HG03442 (cell line): ENCODE results near the gene OSCP1.

Experiments
- ATAC-seq: cut with Tn5 transposase; IDR thresholded peaks from one replicate; pipeline ENCODE4 v1.9.1; 2021; ENCODE audit warnings: mild to moderate bottlenecking, moderate library complexity; ENCODE audit not compliant: unreplicated experiment

The OSCP1 gene

GRCh38 chr1:36450919-36451305 lies 661 bp upstream of the OSCP1 start:
- no peak for ATAC-seq

- ATAC-seq, result no peak
These were observed 1.7 kb downstream of the OSCP1 start for GRCh38 chr1:36448530-36449056.

DNA sequence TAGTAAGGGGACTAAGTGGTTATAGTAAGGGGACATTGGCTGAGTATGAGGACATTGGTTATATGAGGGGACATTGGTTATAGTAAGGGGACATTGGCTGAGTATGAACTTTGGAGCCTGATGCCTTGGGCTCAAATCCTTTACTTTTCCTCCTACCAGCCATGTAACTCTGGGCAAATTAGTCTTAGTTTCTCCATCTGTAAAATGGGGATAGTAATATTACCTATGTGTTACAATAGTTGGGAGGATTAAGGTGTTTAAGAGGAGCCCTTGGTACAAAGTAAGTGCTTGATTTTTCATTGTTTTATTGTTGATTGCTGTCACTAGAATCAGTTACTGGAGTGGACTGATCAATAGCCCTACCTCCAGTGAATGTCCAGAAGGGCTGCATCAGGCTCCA lies 2.8 kb downstream of the OSCP1 start:
- ATAC-seq, result no peak

DNA sequence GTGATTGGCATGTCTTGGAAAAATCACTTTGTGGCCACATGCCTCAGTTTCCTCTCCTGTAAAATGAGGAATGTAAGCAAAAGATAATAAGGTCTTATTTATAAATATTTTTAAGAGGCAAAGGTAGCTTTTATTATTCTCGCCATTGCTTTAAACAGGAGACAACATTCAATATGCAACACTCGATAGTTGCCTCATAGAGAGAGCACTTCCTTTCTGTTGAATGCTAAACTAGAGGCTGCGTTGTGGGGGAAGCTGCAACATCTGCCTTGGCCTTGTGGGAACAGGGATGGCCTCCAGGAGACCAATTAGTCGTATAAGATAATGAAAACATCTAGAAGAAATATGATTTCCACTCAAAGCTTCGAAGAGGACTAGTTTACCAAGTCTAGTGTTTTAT lies 3.5 kb downstream of the OSCP1 start:
- ATAC-seq, result no peak

DNA sequence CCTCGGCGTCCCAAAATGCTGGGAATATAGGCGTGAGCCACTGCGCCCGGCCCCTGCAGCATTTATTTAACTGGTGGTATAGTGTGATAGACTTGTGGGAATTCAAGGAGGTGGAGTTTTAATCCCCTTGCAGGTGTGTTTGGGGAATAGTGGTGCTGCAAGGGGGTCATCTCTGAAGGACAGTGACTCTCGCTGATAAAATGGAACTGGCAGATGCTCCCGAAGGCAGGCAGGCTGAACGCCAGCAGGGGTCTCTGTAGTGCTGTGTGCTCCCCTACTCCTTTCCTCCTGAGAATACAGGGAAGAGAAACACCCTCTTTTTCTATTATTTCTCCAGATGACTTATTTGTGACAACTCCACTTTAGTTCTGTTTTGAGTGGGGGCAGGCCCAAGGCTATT lies 4.0 kb downstream of the OSCP1 start:
- ATAC-seq, result no peak

DNA sequence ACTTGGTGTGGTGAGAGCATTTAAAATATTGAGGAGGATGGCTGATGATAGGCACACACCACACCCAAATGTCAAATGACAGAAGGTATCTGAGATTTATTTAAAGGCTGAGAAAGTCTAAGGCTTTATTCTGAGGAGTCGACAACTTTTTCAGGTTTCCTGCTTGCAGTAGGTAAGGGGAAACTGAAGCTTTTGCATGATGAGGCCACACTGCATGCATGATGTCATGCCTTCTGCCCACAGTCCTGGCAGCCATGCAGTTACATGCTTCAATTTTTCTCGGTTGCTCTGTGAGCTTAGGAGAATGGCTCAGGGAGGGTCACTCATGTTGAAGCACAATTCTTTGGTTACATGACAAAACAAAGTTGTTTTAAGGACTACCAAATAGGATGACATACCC lies 7.0 kb downstream of the OSCP1 start:
- ATAC-seq, result no peak

DNA sequence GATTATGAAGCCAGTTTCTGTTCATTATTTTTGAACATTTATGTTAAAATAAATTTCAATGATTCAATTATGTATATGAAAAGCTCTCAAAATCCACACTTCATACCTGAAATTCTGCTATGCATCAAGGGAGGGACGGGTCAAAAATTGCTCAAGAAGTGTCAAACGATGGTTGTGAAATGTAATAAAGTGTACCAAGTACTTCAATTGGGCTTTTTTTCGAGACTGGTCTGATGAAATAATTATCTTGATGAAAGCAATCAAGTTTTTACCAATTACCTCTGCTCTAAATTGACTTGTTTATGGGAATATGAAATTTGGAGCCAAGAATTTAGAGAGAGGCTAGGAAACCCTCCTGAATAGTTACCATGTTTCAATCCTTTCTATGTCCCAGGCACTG lies 7.9 kb downstream of the OSCP1 start:
- ATAC-seq, result no peak

GRCh38 chr1:36440646-36441045 lies 9.6 kb downstream of the OSCP1 start:
- ATAC-seq, result no peak

DNA sequence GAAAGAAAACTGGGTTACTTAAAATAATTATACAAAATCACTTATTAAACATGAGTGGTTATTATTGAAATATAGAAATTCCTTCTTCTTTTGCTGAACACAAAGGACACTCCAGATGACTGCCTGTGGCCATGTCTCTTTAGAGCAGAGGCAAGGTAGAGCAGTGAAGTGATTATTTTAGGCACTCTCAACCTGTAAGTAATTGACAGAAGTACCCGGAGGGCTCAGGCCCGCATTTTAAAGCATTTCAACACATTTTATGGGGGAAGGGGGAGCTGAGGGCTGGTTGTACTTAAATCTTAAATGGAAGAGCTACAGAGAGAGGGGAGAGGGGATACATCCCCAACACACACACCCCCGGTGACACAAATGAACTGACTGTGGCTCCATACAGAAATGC lies 10.2 kb downstream of the OSCP1 start:
- ATAC-seq, result no peak

GRCh38 chr1:36438715-36439114 lies 11.5 kb downstream of the OSCP1 start:
- ATAC-seq, result no peak

- ATAC-seq, result no peak
These were observed 13.4 kb downstream of the OSCP1 start for GRCh38 chr1:36436821-36437220.

DNA sequence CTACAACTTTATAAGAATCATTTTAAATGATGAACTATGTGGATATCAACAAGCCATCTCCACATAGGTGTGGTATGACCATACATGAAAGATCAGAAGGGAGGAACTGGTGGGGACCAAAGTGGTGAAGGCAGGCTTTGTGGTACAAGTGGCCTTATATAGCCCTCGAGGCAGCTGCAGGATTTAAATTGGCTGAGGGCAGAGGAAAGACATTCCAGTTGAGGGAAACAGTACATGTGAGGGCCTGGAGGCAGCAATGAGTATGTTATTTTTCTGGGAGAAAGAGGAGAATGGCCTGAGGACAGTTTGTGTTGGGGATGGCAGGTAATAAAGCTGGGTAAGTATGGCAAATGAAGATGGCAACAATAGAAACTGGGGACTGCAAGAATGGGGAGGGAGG lies 17.1 kb downstream of the OSCP1 start:
- no peak for ATAC-seq

GRCh38 chr1:36432616-36433015 lies 17.6 kb downstream of the OSCP1 start:
- no peak for ATAC-seq

GRCh38 chr1:36425791-36426190 lies 24.5 kb downstream of the OSCP1 start:
- ATAC-seq, result no peak

DNA sequence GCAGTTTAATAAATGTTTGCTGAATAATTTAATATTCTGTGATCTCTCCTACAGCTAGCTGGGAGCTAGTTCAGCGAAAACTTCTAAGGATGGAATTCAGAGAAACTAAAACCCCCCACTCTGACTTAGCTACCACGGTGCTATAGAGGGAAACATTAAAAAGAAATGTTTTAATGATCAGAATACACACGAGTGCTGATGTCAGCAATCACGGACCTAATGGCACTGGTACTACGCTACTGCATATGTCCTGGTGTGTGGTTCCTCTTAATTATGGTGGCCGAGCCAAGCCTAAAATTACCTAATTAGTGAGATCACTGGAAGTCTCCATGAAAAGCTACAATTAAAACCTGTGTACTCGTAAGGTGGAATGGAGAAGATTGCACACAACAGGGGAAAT lies 28.6 kb downstream of the OSCP1 start:
- ATAC-seq, result no peak

DNA sequence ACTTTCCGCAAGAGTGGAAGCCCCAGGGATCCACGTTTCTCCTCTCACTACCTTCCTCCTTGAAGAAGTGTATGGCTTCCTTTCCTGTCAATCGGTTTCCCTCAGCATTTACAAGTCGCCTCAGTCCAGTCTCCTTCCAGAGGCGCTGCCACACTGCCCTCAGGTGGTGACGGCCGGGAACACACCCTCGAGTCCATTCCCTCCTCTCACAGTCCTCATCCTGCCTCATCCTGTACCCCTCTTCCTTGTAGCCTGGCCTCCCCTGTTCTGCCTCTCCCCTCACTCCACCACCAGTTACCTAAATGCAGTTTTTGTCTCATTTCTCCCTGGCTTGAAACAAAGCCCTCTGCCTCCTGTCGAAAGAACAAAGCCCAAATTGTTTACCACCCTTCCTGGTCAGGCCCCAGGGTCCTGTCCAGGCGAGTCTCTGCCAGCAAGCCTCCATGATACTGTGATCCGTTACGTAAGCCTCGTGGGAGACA lies 29.4 kb downstream of the OSCP1 start:
- ATAC-seq, result no peak

GRCh38 chr1:36420409-36420808 lies 29.8 kb downstream of the OSCP1 start:
- ATAC-seq, result no peak

DNA sequence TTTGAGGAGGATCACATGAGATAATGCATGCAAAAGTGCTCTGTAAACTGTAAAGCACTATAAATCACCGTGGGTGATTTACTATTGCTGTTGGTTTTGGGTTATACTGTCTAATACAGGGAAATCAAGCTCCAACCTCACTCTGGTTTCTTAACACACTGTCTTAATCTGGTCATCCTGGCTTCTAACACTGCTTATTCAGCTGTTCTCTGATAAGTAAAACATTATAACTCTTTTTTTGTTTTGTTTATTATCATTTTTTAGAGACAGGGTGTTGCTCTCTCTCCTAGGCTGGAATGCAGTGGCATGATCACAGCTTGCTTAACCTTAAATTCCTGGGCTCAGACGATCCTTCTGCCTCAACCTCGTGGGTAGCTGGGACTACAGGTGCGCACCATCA lies 30.7 kb downstream of the OSCP1 start:
- ATAC-seq, result no peak

DNA sequence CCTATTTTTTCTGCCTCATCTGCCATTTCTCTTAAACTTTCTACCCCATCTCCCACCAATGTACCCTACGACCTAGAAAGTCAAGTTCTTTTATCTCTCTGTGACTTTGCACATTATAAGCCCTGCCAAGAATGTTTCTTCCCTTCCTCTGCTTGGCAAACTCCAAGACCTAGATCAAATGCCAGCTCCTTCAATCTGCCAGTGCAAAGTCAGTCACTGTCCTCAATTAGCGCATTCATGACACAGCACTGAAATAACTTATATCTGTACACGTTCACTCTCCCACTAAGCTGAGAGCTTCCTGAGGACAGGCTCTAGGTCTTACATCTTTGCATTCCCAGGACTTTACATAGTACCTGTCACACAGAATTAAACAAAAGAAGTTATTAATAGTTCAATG lies 31.1 kb downstream of the OSCP1 start:
- no peak for ATAC-seq

GRCh38 chr1:36417931-36418330 lies 32.3 kb downstream of the OSCP1 start:
- ATAC-seq, result no peak

GRCh38 chr1:36415661-36416326 lies 34.5 kb downstream of the OSCP1 start:
- ATAC-seq, result no peak

DNA sequence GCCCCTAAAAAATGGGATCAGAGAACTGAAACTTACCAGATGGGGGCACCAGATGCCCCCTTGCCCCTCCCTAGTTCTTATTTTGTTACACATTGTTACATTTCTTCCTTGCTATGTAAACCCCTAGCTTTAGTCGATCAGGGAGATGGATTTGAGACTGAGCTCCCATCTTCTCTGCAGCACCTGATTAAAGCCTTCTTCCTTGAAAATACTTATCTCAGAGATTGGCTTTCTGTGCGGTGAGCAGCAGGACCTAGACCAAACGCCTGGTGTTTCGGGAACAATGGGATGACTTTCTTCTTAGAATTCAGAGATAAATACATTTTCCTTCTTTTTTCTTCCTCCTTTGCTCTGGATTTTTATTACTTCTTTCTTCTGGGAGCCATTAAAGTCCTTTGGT lies 35.9 kb downstream of the OSCP1 start:
- ATAC-seq, result no peak
